Naive thymus-derived CD8-positive, alpha-beta T cell (primary cell): ENCODE results near the gene ZNF180. TPM values are rescaled to one million over a fixed set of nuclear protein-coding genes. Genes with fewer than 3 reads are reported as not detected.

Experiments used
- ATAC-seq, 2 donors: fragments of 150-1000 bp; cut with Tn5 transposase in 1 of 2; sonication (Bioruptor Pico), chemical (Tn5 transposase) in 1 of 2; 1 replicate in 1 of 2; 2 replicates in 1 of 2; pipeline ENCODE4 v1.10.0; 2021; ENCODE audit warnings: mild to moderate bottlenecking in 2 of 2, moderate library complexity in 2 of 2
- POLR2A ChIA-PET: fragments of 350-600 bp; sonication (Branson Sonifier 250); formaldehyde crosslinking; loops from one replicate; lab custom pipeline; 2021; ENCODE audit warnings: antibody characterized with exemption; lab: Charles Lee
- DNase-seq, 10 donors: peaks; one replicate each; pipeline versions ENCODE4 v3.0.0 to v3.0.0-alpha.2; 2020 to 2022
- H3K27ac Mint-ChIP-seq, 10 donors: one replicate each; pipeline ENCODE4 v1.8.0; 2020 to 2022; ENCODE audit warnings: mild to moderate bottlenecking in 10 of 10, mixed read lengths in 10 of 10, moderate library complexity in 4 of 10, inconsistent platforms in 1 of 10
- H3K27me3 Mint-ChIP-seq, 5 donors: one replicate each; pipeline ENCODE4 v1.8.0; 2021 to 2022; ENCODE audit warnings: mixed read lengths in 5 of 5
- H3K36me3 Mint-ChIP-seq, 3 donors: one replicate each; pipeline ENCODE4 v1.8.0; 2020 to 2022; ENCODE audit warnings: mixed read lengths in 3 of 3, mild to moderate bottlenecking in 2 of 3, inconsistent platforms in 1 of 3
- H3K4me1 Mint-ChIP-seq, 4 donors: one replicate each; pipeline ENCODE4 v1.8.0; 2021 to 2022; ENCODE audit warnings: mixed read lengths in 4 of 4
- H3K4me3 Mint-ChIP-seq, 10 donors: one replicate each; pipeline ENCODE4 v1.8.0; 2020 to 2022; ENCODE audit warnings: mild to moderate bottlenecking in 10 of 10, mixed read lengths in 10 of 10, moderate library complexity in 6 of 10, inconsistent platforms in 1 of 10
- H3K9me3 Mint-ChIP-seq, 9 donors: one replicate each; pipeline ENCODE4 v1.8.0; 2020 to 2022; ENCODE audit warnings: mixed read lengths in 9 of 9, mild to moderate bottlenecking in 3 of 9, inconsistent platforms in 1 of 9, moderate library complexity in 1 of 9
- polyA plus RNA-seq, 3 donors: library from polyadenylated mRNA; unstranded; fragments of 300-500 nt; fragmentation: Illumina TruSeq; gene quantifications; one replicate each; pipeline ENCODE4 v1.2.3, GENCODE V29; 2021
- total RNA-seq, 8 experiments: library from RNA in 2 of 8; stranded (reverse) in 2 of 8; gene quantifications; one replicate each; pipeline ENCODE4 v1.2.3 and lab custom pipeline; 2021 to 2026

The ZNF180 gene
- total and polyA plus RNA-seq, 5 experiments from 2014 or later, result 6.5 to 17.0 (median 10.4) TPM

- no peaks in the 10 kb centered on the region for H3K4me1 Mint-ChIP-seq
- H3K4me3 Mint-ChIP-seq, result no peak overlapping the region
- no peak for DNase-seq
- H3K27ac Mint-ChIP-seq, result no peak overlapping the region
- POLR2A ChIA-PET, result no interaction called here
- peaks cover 0 to 45% (median 12%) of the 10 kb centered on the region in 9 donors for H3K9me3 Mint-ChIP-seq
- H3K36me3 Mint-ChIP-seq, result peaks cover 0 to 8% (median 2%) of the 10 kb centered on the region in 3 donors
- no peak for ATAC-seq
- H3K27me3 Mint-ChIP-seq, result peaks cover 9 to 42% (median 25%) of the 10 kb centered on the region in 5 donors
These were observed 27.2 kb upstream of the ZNF180 start for GRCh38 chr19:44527554-44527953.

GRCh38 chr19:44525721-44526430 lies 25.6 kb upstream of the ZNF180 start:
- Mint-ChIP-seq H3K4me1 (no peaks in the 10 kb centered on the region), H3K9me3 (peaks cover 0 to 37% (median 12%) of the 10 kb centered on the region in 9 donors), H3K36me3 (peaks cover 0 to 8% (median 2%) of the 10 kb centered on the region in 3 donors), H3K4me3 (no peak overlapping the region), H3K27ac (no peak overlapping the region), H3K27me3 (peaks cover 6 to 28% (median 18%) of the 10 kb centered on the region in 5 donors)
- no peak for DNase-seq
- POLR2A ChIA-PET, result no interaction called here
- ATAC-seq, result no peak

- Mint-ChIP-seq H3K9me3 (peaks cover 0 to 20% (median 6%) of the 10 kb centered on the region in 9 donors), H3K27ac (no peak overlapping the region), H3K4me3 (no peak overlapping the region), H3K36me3 (peaks cover 0 to 3% (median 0%) of the 10 kb centered on the region in 3 donors), H3K4me1 (no peaks in the 10 kb centered on the region), H3K27me3 (peaks cover 0 to 3% (median 2%) of the 10 kb centered on the region in 5 donors)
- no peak for DNase-seq
- POLR2A ChIA-PET, result no interaction called here
- no peak for ATAC-seq
These were observed 21.0 kb upstream of the ZNF180 start for GRCh38 chr19:44521370-44521769.

GRCh38 chr19:44517146-44517545 lies 16.8 kb upstream of the ZNF180 start:
- Mint-ChIP-seq H3K36me3 (peaks cover 0 to 14% (median 2%) of the 10 kb centered on the region in 3 donors), H3K9me3 (peaks cover 0 to 40% (median 6%) of the 10 kb centered on the region in 9 donors), H3K27ac (no peak overlapping the region), H3K4me3 (no peak overlapping the region), H3K27me3 (peaks cover 0 to 16% (median 5%) of the 10 kb centered on the region in 5 donors), H3K4me1 (no peaks in the 10 kb centered on the region)
- DNase-seq, result no peak
- POLR2A ChIA-PET, result interaction anchor here (0.8 kb wide), 1 partner anchor 597 kb away, joined by 5 read pairs; no protein-coding TSS in a partner anchor
- ATAC-seq, result no peak

GRCh38 chr19:44515907-44516306 lies 15.6 kb upstream of the ZNF180 start:
- Mint-ChIP-seq H3K4me3 (no peak overlapping the region), H3K27ac (no peak overlapping the region), H3K4me1 (no peaks in the 10 kb centered on the region), H3K36me3 (peaks cover 2 to 24% (median 8%) of the 10 kb centered on the region in 3 donors), H3K27me3 (peaks cover 7 to 20% (median 10%) of the 10 kb centered on the region in 5 donors), H3K9me3 (peaks cover 1 to 49% (median 11%) of the 10 kb centered on the region in 9 donors)
- DNase-seq, result no peak
- ATAC-seq, result no peak
- POLR2A ChIA-PET, result no interaction called here

GRCh38 chr19:44515031-44515430 lies 14.7 kb upstream of the ZNF180 start:
- ATAC-seq (no peak), DNase-seq (no peak)
- Mint-ChIP-seq H3K4me1 (no peaks in the 10 kb centered on the region), H3K27ac (no peak overlapping the region), H3K27me3 (peaks cover 12 to 24% (median 18%) of the 10 kb centered on the region in 5 donors), H3K4me3 (no peak overlapping the region), H3K36me3 (peaks cover 6 to 30% (median 8%) of the 10 kb centered on the region in 3 donors), H3K9me3 (peaks cover 3 to 58% (median 19%) of the 10 kb centered on the region in 9 donors)
- POLR2A ChIA-PET, result no interaction called here

- peak overlapping the region in 1 of 10 donors; percentile 59 for H3K27ac Mint-ChIP-seq
- H3K27me3 Mint-ChIP-seq, result peaks cover 18 to 43% (median 36%) of the 10 kb centered on the region in 5 donors
- H3K9me3 Mint-ChIP-seq, result peaks cover 11 to 79% (median 36%) of the 10 kb centered on the region in 9 donors
- H3K4me1 Mint-ChIP-seq, result no peaks in the 10 kb centered on the region
- DNase-seq (no peak), ATAC-seq (no peak)
- POLR2A ChIA-PET, result no interaction called here
- peaks cover 7 to 50% (median 16%) of the 10 kb centered on the region in 3 donors for H3K36me3 Mint-ChIP-seq
- no peak overlapping the region for H3K4me3 Mint-ChIP-seq
These were observed 12.3 kb upstream of the ZNF180 start for GRCh38 chr19:44512326-44513298.

- H3K9me3 Mint-ChIP-seq, result peaks cover 13 to 85% (median 49%) of the 10 kb centered on the region in 9 donors
- DNase-seq (no peak), ATAC-seq (no peak)
- POLR2A ChIA-PET, result no interaction called here
- H3K27me3 Mint-ChIP-seq, result peaks cover 36 to 66% (median 54%) of the 10 kb centered on the region in 5 donors
- H3K36me3 Mint-ChIP-seq, result peaks cover 9 to 57% (median 29%) of the 10 kb centered on the region in 3 donors
- H3K4me3 Mint-ChIP-seq, result no peak overlapping the region
- no peaks in the 10 kb centered on the region for H3K4me1 Mint-ChIP-seq
- peak overlapping the region in 1 of 10 donors; percentile 26 for H3K27ac Mint-ChIP-seq
These were observed 9.2 kb upstream of the ZNF180 start for GRCh38 chr19:44509478-44509877.

- peaks cover 51 to 69% (median 64%) of the 10 kb centered on the region in 3 donors for H3K36me3 Mint-ChIP-seq
- H3K27ac Mint-ChIP-seq, result peak overlapping the region in 9 of 10 donors; percentile 81 to 97 (median 94)
- DNase-seq (no peak), ATAC-seq (no peak)
- peak overlapping the region; percentile 92 to 98 (median 95) for H3K4me3 Mint-ChIP-seq
- POLR2A ChIA-PET, result interaction anchor here (0.6 to 1.5 kb wide), 8 partner anchors 9 to 910 kb away, joined by 3 to 9 read pairs (median 4); partner anchors contain the start of genes ZNF226 and ZNF227
- H3K4me1 Mint-ChIP-seq, result peaks cover 31 to 41% (median 35%) of the 10 kb centered on the region in 4 donors
- peaks cover 0 to 12% (median 4%) of the 10 kb centered on the region in 5 donors for H3K27me3 Mint-ChIP-seq
- peaks cover 13 to 90% (median 65%) of the 10 kb centered on the region in 9 donors for H3K9me3 Mint-ChIP-seq
These were observed 763 bp downstream of the ZNF180 start for GRCh38 chr19:44499559-44499958.

- POLR2A ChIA-PET, result interaction anchor here (0.6 to 1.5 kb wide), 2 partner anchors 8 to 911 kb away, joined by 4 to 5 read pairs; no protein-coding TSS in a partner anchor
- Mint-ChIP-seq H3K4me3 (peak overlapping the region; percentile 92 to 98 (median 95)), H3K36me3 (peaks cover 57 to 70% (median 66%) of the 10 kb centered on the region in 3 donors), H3K27me3 (peaks cover 0 to 6% (median 0%) of the 10 kb centered on the region in 5 donors), H3K27ac (peak overlapping the region in 4 of 10 donors; percentile 8 to 45 (median 41)), H3K9me3 (peaks cover 14 to 91% (median 59%) of the 10 kb centered on the region in 9 donors), H3K4me1 (peaks cover 31 to 41% (median 35%) of the 10 kb centered on the region in 4 donors)
- no peak for DNase-seq
- ATAC-seq, result no peak
These were observed 1.3 kb downstream of the ZNF180 start for GRCh38 chr19:44498988-44499387.

GRCh38 chr19:44496711-44497110 lies 3.6 kb downstream of the ZNF180 start:
- ATAC-seq (no peak), DNase-seq (no peak)
- POLR2A ChIA-PET, result interaction anchor here (1.0 kb wide), 1 partner anchor 577 kb away, joined by 3 read pairs; no protein-coding TSS in a partner anchor
- H3K4me1 Mint-ChIP-seq, result peaks cover 33 to 41% (median 37%) of the 10 kb centered on the region in 4 donors
- H3K9me3 Mint-ChIP-seq, result peaks cover 21 to 97% (median 59%) of the 10 kb centered on the region in 9 donors
- H3K4me3 Mint-ChIP-seq, result peak overlapping the region in 2 of 10 donors; percentile 29 to 45
- H3K36me3 Mint-ChIP-seq, result peaks cover 77 to 84% (median 79%) of the 10 kb centered on the region in 3 donors
- H3K27ac Mint-ChIP-seq, result no peak overlapping the region
- no peaks in the 10 kb centered on the region for H3K27me3 Mint-ChIP-seq
